ENCODE data around the gene DLEC1.

DLEC1 gene

DNA sequence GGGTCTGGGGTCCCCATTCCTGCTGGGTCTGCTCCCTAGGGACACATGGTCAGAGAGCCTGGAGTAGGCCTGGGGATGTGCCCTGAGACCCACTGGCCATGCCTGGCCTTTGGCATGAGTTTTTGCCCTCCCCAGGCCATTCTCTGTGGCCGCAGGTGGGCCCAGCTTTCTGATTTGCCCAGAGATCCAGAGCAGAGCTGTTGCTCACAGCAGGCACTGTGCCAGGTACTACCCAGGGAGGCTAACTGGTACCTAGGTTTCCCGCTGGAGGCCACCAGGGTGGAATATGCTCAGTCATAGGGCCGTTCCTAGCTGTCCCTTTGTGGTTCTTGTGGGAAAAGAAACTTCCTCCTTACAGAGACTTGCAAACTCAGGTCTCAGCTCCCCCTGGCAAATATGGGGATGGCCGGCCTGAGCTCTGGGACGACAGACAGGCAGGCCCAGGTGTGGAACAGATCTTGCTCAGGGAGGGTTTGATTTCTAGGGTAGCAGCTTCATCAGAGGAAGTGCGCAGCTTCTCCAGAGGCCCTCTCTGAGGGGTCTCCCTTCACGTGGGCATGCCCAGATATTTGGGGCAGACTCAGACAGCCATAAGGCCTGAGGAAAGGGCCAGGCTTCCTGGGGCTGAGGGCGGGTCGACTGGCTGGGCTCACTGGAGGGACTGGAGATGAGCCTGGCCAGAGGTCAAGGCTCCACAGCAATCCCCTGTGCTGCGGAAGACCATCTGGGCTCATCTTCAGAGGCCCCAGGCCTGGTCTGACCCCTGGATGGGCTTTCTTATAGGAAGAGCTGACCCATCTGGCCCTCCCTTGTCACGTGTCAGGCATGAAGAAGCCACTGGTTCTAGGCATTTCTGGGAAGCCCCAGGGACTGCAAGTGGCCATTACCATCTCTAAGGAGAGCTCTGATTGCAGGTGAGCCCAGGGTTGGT, 69.9 kb downstream of the DLEC1 start:
- no peak for DNase-seq
- TF ChIP-seq, protein P1, sequence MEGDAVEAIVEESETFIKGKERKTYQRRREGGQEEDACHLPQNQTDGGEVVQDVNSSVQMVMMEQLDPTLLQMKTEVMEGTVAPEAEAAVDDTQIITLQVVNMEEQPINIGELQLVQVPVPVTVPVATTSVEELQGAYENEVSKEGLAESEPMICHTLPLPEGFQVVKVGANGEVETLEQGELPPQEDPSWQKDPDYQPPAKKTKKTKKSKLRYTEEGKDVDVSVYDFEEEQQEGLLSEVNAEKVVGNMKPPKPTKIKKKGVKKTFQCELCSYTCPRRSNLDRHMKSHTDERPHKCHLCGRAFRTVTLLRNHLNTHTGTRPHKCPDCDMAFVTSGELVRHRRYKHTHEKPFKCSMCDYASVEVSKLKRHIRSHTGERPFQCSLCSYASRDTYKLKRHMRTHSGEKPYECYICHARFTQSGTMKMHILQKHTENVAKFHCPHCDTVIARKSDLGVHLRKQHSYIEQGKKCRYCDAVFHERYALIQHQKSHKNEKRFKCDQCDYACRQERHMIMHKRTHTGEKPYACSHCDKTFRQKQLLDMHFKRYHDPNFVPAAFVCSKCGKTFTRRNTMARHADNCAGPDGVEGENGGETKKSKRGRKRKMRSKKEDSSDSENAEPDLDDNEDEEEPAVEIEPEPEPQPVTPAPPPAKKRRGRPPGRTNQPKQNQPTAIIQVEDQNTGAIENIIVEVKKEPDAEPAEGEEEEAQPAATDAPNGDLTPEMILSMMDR (IDR thresholded peaks at IDR 0.05): no peak
- no peak overlapping the region for H3K4me3 Mint-ChIP-seq
- no peaks in the 10 kb centered on the region for H3K36me3 Mint-ChIP-seq (ENCODE audit: low read depth)
- no peaks in the 10 kb centered on the region for H3K4me1 Mint-ChIP-seq
- H3K9me3 Mint-ChIP-seq: peaks cover 17% of the 10 kb centered on the region
- no peak overlapping the region for H3K27ac Mint-ChIP-seq
- H3K27me3 Mint-ChIP-seq (ENCODE audit: low read depth, poor library complexity): peaks cover 5% of the 10 kb centered on the region

DNA sequence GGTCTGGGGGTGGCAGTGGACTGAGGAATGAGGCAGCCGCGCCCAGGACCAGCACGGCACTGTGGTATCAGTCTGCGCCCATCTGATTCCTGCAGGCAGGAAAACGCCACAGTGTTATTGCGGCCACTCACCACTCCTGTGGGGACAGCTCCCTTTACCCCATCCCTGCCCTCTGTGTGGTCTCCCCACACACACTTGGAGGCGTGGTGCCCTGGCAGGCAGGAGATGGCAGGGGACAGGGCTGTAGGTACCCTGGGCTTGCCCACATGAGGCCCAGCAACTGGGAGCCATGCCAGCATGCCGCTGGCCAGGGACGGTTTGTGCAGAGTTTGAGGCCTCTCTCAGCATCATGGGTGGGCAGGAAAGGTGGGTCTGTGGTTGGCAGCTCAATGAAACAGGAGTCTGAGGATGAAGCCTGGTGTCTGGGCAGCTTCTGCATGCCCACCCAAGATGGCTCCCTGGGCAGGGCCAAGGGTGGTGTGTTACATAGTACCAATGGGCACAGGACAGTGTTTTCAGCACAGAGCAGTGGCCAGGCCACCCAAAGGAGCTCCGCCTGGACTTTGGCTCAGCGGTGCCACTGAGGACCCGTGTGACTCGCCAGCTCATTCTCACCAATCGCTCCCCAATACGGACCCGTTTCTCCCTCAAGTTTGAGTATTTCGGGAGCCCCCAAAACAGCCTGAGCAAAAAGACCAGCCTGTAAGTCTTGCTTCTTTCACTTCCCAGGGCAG, 70.7 kb downstream of the DLEC1 start:
- peaks cover 5% of the 10 kb centered on the region for H3K27me3 Mint-ChIP-seq (ENCODE audit: low read depth, poor library complexity)
- TF ChIP-seq, protein P1 (IDR thresholded peaks at IDR 0.05): no peak
- peaks cover under 1% of the 10 kb centered on the region for H3K4me1 Mint-ChIP-seq
- peaks cover 14% of the 10 kb centered on the region for H3K9me3 Mint-ChIP-seq
- H3K36me3 Mint-ChIP-seq (ENCODE audit: low read depth): no peaks in the 10 kb centered on the region
- no peak for DNase-seq
- H3K4me3 Mint-ChIP-seq: no peak overlapping the region
- no peak overlapping the region for H3K27ac Mint-ChIP-seq

DNA sequence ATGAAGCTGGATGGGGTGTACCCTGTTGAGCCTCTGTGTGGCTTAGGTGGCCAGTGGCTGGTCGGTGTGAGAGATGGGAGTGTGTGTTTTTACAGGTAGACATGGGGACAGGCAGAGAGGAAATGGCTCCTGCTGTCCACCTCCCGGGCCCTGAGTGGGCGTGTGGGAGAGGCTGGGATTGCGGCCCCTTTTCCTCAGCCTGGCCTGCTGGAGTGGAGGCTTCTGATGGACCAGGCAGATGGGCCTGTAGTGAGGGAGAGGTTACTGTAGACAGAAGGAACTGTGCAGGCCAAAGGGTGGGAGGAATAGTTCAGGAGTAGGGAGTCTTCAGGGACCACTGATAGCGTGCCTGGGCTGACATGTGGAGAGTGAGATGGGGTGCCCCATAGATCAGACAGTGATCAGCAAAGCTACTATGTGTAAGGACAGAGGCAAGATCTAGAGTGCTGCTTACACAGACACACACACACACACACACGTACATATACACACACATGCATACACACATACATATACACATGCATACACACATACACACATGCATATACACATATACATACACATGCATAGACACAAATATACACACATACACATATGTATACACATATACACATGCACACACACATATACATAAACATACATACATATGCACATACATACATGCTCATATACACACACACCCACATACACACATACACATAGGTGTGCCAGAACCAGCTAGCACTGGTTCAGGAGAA, 71.5 kb downstream of the DLEC1 start:
- DNase-seq: no peak
- H3K27ac Mint-ChIP-seq: no peak overlapping the region
- peaks cover 6% of the 10 kb centered on the region for H3K9me3 Mint-ChIP-seq
- peaks cover 7% of the 10 kb centered on the region for H3K4me1 Mint-ChIP-seq
- H3K4me3 Mint-ChIP-seq: no peak overlapping the region
- TF ChIP-seq, protein P1 (IDR thresholded peaks at IDR 0.05): no peak
- H3K27me3 Mint-ChIP-seq (ENCODE audit: low read depth, poor library complexity): peaks cover 4% of the 10 kb centered on the region
- H3K36me3 Mint-ChIP-seq (ENCODE audit: low read depth): no peaks in the 10 kb centered on the region

GRCh38 chr3:38111201-38111600, 72.2 kb downstream of the DLEC1 start:
- TF ChIP-seq, protein P1 (IDR thresholded peaks at IDR 0.05): no peak
- Mint-ChIP-seq H3K4me3 (no peak overlapping the region), H3K27ac (no peak overlapping the region), H3K9me3 (no peaks in the 10 kb centered on the region), H3K4me1 (peaks cover 7% of the 10 kb centered on the region), H3K36me3 (ENCODE audit: low read depth) (no peaks in the 10 kb centered on the region), H3K27me3 (ENCODE audit: low read depth, poor library complexity) (peaks cover 3% of the 10 kb centered on the region)
- DNase-seq: no peak

DNA sequence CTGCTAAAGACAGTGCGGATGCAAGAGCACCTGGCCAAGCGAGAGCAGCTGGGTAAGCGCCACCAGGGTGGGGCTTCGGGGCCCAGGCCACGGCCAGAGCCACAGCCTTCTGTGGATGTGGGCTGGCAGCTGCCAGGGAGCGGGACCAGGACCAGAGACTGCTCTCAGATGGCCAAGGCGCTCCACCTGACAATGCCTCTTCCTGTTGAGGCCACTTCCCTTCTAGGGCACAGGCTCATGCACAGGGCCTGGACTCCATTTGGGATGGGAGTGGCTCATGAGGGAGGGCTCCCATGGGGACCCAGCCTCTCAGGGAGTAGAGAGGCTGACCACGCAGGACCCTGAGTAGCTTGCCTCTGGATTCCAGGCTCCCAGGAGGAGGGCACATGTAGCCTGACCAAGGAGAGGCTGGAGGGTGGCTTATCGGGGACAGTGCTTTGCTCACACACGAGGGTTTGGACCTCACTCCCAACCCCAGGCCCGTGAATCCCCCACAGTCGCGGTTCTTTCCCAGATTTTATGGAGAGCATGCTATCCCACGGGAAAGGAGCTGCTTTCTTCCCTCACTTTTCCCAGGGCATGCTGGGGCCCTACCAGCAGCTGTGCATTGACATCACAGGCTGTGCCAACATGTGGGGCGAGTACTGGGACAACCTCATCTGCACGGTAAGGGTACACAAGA, 72.8 kb downstream of the DLEC1 start:
- Mint-ChIP-seq H3K27me3 (ENCODE audit: low read depth, poor library complexity) (peaks cover 3% of the 10 kb centered on the region), H3K4me3 (no peak overlapping the region), H3K4me1 (peaks cover 7% of the 10 kb centered on the region), H3K27ac (no peak overlapping the region), H3K9me3 (no peaks in the 10 kb centered on the region), H3K36me3 (ENCODE audit: low read depth) (no peaks in the 10 kb centered on the region)
- no peak for DNase-seq
- TF ChIP-seq, protein P1 (IDR thresholded peaks at IDR 0.05): no peak

Data from nephron progenitor cell (in vitro differentiated cells).